ENCODE data around the gene NAPB. TPM values are rescaled to one million over a fixed set of nuclear protein-coding genes. Genes with fewer than 3 reads are reported as not detected.
A peak's percentile ranks its signal among the peaks of the same experiment; 100 is the strongest.

NAPB gene
- total and polyA plus RNA-seq, 2 of the 8 experiments (the other 6 are each of a cell fraction or from before 2014, with no cell fraction given), result 6.2 to 12.3 TPM

DNA sequence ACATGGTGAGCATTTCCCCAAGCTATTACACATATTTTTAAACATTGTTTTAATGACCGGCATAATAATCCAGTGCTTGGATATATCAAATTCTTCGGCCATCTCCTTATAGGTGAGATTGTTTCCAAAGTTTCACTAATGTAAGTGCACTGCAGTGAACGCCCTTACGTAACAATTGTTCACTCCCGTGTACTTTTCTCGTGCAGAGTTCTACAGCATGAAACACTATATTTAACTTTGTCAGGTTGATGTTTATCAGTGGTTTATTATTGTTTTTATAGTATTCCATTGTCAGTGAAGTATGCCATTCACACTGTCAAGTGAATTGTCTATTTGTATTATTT lies 62.8 kb downstream of the NAPB start:
- Histone ChIP-seq H2AFZ (ENCODE audit: low read length) (no peak overlapping the region), H3K4ac (replicated peaks; ENCODE audit: insufficient read length, low read depth, low read length) (no peak overlapping the region), H4K5ac (ENCODE audit: insufficient read length, low read depth, low read length) (no peak overlapping the region), H3K79me1 (ENCODE audit: low read depth, low read length) (peaks cover 8% of the 10 kb centered on the region; the same call in 1 of the 2 replicates), H4K8ac (ENCODE audit: extremely low read depth, insufficient read depth, low read length) (no peak overlapping the region), H3K4me2 (ENCODE audit: insufficient read depth in 1 of 2, low read depth in 2 of 2, low read length in 2 of 2) (peak overlapping the region; percentile 58 to 98), H3K9ac (replicated peaks in 1 of 4; ENCODE audit: extremely low read depth in 1 of 4, low read depth in 3 of 4, low read length in 3 of 4) (no peak overlapping the region), H2BK120ac (replicated peaks; ENCODE audit: low read depth, low read length) (no peak overlapping the region), H2BK20ac (ENCODE audit: low read length) (no peak overlapping the region), H3K27me3 (replicated peaks in 1 of 4; ENCODE audit: control insufficient read depth in 3 of 4, extremely low read depth in 1 of 4, insufficient read depth in 3 of 4, low read length in 3 of 4) (no peaks in the 10 kb centered on the region), H2BK12ac (ENCODE audit: low read depth, low read length) (no peak overlapping the region), H3K18ac (ENCODE audit: extremely low read depth, low read length) (no peak overlapping the region), H3K79me2 (ENCODE audit: control insufficient read depth in 1 of 2, insufficient read depth in 2 of 2, low read length in 2 of 2) (peaks cover 0 to 14% of the 10 kb centered on the region in 2 experiments; a peak in 3 of 4 replicates), H2AK5ac (ENCODE audit: low read depth, low read length) (no peak overlapping the region), H3K9me3 (ENCODE audit: insufficient read depth in 2 of 2, low read depth in 1 of 2, low read length in 1 of 2) (no peaks in the 10 kb centered on the region), H3K36me3 (ENCODE audit: control insufficient read depth in 2 of 4, insufficient read depth in 4 of 4, low read length in 3 of 4) (peaks cover 0 to 9% (median 9%) of the 10 kb centered on the region in 4 experiments; a peak in 6 of 8 replicates), H3K56ac (replicated peaks; ENCODE audit: insufficient read length, low read depth, low read length) (no peak overlapping the region), H3K4me1 (replicated peaks in 1 of 4; ENCODE audit: control insufficient read depth in 3 of 4, insufficient read depth in 4 of 4, low read length in 3 of 4) (peaks cover 5 to 16% (median 10%) of the 10 kb centered on the region in 4 experiments; a peak in 6 of 7 replicates), H3K23me2 (ENCODE audit: low read depth, low read length) (peaks cover 15% of the 10 kb centered on the region; the same call in 1 of the 2 replicates), H3K23ac (ENCODE audit: insufficient read length) (no peak overlapping the region), H3K27ac (ENCODE audit: low read depth, low read length) (no peak overlapping the region), H3K14ac (ENCODE audit: insufficient read length) (no peak overlapping the region), H4K91ac (replicated peaks; ENCODE audit: insufficient read length, low read length) (no peak overlapping the region), H4K20me1 (replicated peaks in 1 of 2; ENCODE audit: control insufficient read depth in 1 of 2, insufficient read depth in 2 of 2, low read length in 2 of 2) (peaks cover 6 to 8% of the 10 kb centered on the region in 2 experiments), H2BK5ac (ENCODE audit: low read depth, low read length) (no peak overlapping the region), H2BK15ac (ENCODE audit: low read length) (no peak overlapping the region), H3K4me3 (ENCODE audit: extremely low read depth in 1 of 4, insufficient read depth in 2 of 4, low read depth in 3 of 4, low read length in 4 of 4) (peak overlapping the region in 3 of 4 experiments; percentile 14 to 56 (median 23); a peak in 5 of 8 replicates)
- POLR2A ChIA-PET (ENCODE audit: partially characterized antibody), result interaction anchor here (1.3 to 1.6 kb wide), 3 partner anchors 9 to 21 kb away, joined by 3 to 14 read pairs (median 3); partner anchors contain the start of gene NXT1
- no peak for DNase-seq (ENCODE audit: low read depth in 1 of 2, low spot score in 2 of 2)
- CTCF ChIA-PET (ENCODE audit: partially characterized antibody), result interaction anchor here (1.0 to 4.4 kb wide), 5 partner anchors 12 to 61 kb away, joined by 3 to 15 read pairs (median 4); no protein-coding TSS in a partner anchor
- FAIRE-seq, result no peak
- WGBS, 2 experiments (ENCODE audit: extremely low coverage in 1 of 2, insufficient coverage in 1 of 2, insufficient read length in 1 of 2, insufficient replicate concordance in 2 of 2, low coverage in 1 of 2, low lambda C conversion rate in 2 of 2, missing lambda C conversion rate in 1 of 2), result 69% methylated on average over 6 of the region's 6 CpGs; no CpG with 5 or more reads in 1 of the 2 experiments
- no peak for TF ChIP-seq TCF12 (IDR thresholded peaks at IDR 0.05; ENCODE audit: low read depth, low read length)
- TF ChIP-seq SUZ12 (IDR thresholded peaks at IDR 0.05; ENCODE audit: low read length), result no peak
- TF ChIP-seq GTF2F1 (IDR thresholded peaks at IDR 0.05; ENCODE audit: borderline replicate concordance, low read depth, low read length), result no peak
- no peak for TF ChIP-seq RXRA (IDR thresholded peaks at IDR 0.05; ENCODE audit: insufficient read depth, low read depth, low read length)
- no peak for TF ChIP-seq KDM1A (IDR thresholded peaks at IDR 0.05; ENCODE audit: borderline replicate concordance, low read length)
- TF ChIP-seq, protein P1, sequence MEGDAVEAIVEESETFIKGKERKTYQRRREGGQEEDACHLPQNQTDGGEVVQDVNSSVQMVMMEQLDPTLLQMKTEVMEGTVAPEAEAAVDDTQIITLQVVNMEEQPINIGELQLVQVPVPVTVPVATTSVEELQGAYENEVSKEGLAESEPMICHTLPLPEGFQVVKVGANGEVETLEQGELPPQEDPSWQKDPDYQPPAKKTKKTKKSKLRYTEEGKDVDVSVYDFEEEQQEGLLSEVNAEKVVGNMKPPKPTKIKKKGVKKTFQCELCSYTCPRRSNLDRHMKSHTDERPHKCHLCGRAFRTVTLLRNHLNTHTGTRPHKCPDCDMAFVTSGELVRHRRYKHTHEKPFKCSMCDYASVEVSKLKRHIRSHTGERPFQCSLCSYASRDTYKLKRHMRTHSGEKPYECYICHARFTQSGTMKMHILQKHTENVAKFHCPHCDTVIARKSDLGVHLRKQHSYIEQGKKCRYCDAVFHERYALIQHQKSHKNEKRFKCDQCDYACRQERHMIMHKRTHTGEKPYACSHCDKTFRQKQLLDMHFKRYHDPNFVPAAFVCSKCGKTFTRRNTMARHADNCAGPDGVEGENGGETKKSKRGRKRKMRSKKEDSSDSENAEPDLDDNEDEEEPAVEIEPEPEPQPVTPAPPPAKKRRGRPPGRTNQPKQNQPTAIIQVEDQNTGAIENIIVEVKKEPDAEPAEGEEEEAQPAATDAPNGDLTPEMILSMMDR (IDR thresholded peaks at IDR 0.05; ENCODE audit: control extremely low read depth in 1 of 3, insufficient read depth in 1 of 3, low read depth in 1 of 3, low read length in 3 of 3), result no peak
- TF ChIP-seq MAFK (IDR thresholded peaks at IDR 0.05; ENCODE audit: low read depth, low read length), result no peak
- no peak for TF ChIP-seq EZH2 (IDR thresholded peaks at IDR 0.05; ENCODE audit: low read depth, low read length, severe bottlenecking)
- no peak for TF ChIP-seq CBX8 (IDR thresholded peaks at IDR 0.05; ENCODE audit: borderline replicate concordance, low read depth, low read length)
- TF ChIP-seq PHF8 (conservative IDR thresholded peaks at IDR 0.05; ENCODE audit: low read depth, low read length), result no peak
- no peak for TF ChIP-seq CHD1 (IDR thresholded peaks at IDR 0.05; ENCODE audit: low read depth, low read length)
